GM12865 (cell line): Measurements from ENCODE around the gene ZNF598.
"Not testable (repeated sequence)": the region's sequence is repeated elsewhere in the genome, so short reads cannot be mapped to it uniquely, and the experiment has no call there.

Experiments used
- DNase-seq: peaks from one replicate; pipeline ENCODE4 v3.0.0; 2010; ENCODE audit warnings: low read depth
- H3K4me3 ChIP-seq: 2 replicates; pipeline ENCODE4 v1.5.1; 2011; ENCODE audit warnings: mild to moderate bottlenecking, low read depth, low read length, control low read depth
- TF ChIP-seq, protein P1 (sequence below): IDR thresholded peaks from 2 replicates; pipeline ENCODE4 v1.5.1; 2011; ENCODE audit warnings: low read length, control low read depth, low read depth, inconsistent platforms; ENCODE audit not compliant: insufficient read depth; ENCODE audit errors: missing control alignments

ZNF598 gene

DNA sequence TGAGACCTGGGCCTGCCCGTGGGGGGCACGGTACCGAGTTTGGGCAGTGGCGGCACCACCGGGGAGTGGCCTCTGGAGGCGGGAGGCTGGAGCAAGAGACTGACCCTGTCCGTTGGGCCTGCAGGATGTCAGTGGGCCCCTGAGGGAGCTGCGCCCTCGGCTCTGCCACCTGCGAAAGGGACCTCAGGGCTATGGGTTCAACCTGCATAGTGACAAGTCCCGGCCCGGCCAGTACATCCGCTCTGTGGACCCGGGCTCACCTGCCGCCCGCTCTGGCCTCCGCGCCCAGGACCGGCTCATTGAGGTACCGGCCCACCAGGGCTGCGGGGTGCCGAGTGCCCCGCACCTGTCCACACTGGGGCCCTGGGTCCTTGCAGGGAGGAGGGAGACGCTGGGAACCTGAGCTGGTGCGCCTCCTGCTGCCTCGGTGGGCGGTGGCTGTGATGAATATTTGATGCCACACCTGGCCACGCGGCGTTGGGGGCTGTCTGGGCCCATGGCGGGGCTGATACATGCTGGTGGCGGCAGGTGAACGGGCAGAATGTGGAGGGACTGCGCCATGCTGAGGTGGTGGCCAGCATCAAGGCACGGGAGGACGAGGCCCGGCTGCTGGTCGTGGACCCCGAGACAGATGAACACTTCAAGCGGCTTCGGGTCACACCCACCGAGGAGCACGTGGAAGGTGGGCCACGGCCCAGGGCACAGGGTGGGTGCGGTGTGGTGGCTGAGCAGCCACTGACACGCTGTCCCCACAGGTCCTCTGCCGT lies 26.8 kb upstream of the ZNF598 start:
- H3K4me3 ChIP-seq, result no peak overlapping the region
- TF ChIP-seq, protein P1, sequence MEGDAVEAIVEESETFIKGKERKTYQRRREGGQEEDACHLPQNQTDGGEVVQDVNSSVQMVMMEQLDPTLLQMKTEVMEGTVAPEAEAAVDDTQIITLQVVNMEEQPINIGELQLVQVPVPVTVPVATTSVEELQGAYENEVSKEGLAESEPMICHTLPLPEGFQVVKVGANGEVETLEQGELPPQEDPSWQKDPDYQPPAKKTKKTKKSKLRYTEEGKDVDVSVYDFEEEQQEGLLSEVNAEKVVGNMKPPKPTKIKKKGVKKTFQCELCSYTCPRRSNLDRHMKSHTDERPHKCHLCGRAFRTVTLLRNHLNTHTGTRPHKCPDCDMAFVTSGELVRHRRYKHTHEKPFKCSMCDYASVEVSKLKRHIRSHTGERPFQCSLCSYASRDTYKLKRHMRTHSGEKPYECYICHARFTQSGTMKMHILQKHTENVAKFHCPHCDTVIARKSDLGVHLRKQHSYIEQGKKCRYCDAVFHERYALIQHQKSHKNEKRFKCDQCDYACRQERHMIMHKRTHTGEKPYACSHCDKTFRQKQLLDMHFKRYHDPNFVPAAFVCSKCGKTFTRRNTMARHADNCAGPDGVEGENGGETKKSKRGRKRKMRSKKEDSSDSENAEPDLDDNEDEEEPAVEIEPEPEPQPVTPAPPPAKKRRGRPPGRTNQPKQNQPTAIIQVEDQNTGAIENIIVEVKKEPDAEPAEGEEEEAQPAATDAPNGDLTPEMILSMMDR, result no peak

DNA sequence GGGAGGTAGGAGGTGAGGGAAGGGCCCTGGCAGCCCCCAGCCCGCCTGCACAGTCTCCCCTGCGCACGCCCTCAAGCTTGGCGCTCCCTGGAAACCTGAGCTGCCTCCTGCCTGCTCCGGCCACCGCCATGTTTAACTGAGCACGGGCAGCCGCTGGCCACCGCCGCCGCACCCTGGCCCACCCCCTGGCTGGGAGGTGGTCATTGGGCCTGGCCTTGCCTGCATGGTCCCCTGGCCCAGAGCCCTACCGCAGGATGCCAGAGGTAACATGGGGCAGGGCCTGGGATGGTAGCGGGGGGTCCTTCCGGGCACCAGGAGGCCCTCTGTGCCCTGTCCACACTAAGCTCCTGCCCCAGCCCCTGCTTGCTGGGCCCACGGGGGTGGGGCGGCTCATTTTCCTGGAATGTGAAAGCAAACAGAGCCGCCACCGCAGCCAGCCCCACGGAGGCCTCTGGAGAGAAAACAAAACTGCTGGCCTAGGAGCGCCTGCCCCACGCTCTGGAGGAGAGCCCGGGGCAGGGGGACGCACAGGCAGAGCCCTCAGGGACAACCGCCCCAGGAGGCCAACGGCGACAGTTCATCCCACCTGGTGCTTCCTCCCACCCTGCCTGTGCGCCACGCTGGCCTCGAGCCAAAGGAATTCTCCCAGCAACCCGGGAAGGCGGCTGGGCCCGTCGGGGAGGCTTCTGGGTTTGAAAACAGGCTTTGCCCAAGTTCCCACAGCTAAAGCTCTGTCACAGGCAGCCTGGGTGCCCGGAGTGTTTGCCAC lies 26.0 kb upstream of the ZNF598 start:
- DNase-seq, result no peak
- TF ChIP-seq, protein P1, result no peak
- H3K4me3 ChIP-seq, result no peak overlapping the region

More for the DNA sequence above, 26.8 kb upstream of the ZNF598 start:
- DNase-seq, result no peak

DNA sequence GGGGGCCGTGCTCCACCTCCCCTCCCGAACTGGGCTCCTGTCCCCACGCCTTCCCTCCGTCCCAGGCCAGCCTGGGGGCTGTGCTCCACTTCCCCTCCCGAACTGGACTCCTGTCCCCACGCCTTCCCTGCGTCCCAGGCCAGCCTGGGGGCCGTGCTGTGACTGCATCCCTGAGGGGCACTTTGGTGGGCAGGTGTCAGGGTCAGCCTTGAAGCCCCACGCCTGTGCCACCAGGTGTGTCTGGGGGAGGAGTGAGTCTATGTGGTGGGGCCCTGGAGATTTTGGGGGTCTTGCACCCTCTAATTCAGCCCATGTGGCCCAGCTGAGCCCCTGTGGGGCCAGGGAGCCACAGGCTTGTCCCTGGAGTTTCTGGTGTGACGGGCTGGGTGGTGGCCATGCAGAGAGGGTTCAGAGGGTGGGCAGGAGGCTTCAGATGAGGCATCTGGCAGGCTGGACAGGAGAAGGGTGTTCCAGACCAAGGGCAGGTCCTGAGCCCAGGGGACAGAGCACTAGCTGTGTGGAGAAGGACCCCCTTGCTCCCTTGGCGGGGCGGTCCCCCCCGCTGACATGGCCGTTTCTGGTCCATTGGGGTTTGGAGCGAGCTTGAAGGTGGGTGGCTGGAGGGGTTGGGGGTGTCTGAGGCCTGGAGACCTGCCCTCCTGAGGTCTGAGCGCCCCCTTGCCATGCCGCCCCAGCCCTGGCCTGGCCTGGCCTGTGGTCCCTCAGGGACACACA lies 25.2 kb upstream of the ZNF598 start:
- TF ChIP-seq, protein P1, result no peak
- no peak overlapping the region for H3K4me3 ChIP-seq
- DNase-seq, result no peak

DNA sequence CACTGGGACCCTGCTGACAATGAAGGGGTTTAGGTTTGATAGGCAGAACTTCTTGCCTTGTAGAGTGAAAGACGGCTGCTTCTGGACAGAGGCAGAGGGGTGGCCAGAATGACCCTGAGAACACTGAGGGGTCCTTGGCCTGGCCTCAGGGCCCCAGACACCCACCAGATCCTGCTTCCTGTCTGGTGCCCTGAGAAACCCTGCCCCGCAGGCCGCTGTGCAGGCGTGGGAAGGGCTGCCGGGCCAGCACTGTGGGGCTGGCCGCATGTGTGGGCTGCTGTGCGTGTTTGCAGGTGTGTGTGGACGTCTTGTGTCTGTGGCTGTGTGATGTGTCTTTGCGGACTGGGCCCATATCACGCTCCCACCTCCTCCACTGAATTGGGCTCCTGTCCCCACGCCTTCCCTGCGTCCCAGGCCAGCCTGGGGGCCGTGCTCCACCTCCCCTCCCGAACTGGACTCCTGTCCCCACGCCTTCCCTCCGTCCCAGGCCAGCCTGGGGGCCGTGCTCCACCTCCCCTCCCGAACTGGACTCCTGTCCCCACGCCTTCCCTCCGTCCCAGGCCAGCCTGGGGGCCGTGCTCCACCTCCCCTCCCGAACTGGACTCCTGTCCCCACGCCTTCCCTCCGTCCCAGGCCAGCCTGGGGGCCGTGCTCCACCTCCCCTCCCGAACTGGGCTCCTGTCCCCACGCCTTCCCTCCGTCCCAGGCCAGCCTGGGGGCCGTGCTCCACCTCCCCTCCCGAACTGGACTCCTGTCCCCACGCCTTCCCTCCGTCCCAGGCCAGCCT lies 24.5 kb upstream of the ZNF598 start:
- H3K4me3 ChIP-seq, DNase-seq: not testable (repeated sequence)

DNA sequence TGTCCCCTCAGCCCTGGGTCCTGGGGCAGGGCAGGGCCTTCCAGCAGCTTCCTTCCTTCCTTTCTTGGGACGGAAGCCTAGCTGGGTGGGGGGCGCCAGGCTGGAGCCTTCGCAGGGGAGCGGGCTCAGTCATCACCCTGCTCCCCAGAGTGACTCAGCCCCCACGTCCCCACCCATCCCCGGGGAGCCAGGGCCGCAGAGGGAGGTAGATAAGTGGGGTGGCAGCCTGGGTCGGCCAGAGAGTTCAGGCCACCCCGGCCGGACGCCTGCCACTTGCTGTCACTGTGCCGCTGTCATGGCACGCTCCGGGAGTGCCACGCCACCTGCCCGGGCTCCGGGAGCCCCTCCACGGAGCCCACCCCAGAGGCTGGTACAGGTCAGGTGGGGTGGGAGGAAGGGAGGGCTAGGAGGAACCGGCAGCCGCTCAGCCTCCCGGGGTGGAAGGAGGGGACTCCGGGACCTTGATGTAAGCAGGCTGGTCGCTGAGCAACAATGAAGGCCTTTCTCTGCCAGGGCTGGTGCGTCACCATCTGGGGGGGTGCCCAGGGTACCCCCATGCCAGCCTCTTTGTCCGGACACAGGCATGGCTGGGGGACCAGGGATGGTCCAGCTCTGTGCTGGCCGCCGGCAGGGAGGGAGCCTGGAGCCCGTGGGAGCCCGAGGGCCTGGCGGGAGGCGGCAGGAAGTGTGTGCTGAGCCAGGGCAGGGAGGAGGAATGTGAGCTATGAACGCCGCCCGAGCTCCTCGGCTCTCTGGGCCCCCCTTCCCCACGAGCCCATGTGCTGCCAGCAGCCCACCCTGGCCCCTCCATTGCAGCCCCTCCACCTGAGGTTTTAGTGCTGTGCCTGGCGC lies 23.7 kb upstream of the ZNF598 start:
- TF ChIP-seq, protein P1, result no peak
- no peak for DNase-seq
- no peak overlapping the region for H3K4me3 ChIP-seq

DNA sequence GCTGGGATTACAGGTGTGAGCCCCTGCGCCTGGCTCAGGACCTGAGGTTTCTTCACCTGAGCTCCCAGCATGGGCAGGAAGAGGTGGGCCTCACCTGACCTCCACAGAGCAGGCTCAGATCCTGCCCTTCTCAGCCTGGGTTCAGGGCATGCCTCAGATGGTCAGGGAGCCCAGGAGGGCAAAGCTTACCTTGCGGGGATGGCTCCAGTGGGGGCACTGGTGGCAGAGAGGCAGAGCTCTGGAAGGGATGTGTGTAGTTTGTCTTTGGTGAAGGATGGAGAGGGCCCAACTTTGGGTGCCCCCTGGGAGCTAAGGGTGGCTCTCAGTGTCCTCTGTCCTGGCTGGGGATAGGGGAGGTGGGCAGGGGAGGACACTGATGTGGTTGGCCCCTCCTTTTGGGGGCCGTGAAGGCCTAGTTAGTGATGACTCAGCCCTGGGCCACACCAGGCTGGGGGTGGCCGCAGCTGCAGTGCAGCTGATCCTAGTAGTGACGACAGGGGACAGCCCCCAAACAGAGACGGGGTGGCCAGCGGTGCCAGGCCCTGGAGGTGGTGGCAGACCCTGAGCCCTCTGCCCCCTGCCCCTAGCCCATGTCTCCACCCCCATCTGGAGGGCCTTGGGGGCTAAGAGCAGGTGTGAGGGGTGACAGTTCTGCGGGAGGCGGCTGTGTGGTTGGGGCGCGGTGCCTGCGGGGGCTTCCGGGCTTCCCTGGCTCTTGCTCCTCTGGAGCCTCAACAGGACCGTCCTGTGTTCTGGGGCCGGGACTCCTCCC lies 22.9 kb upstream of the ZNF598 start:
- TF ChIP-seq, protein P1, result no peak
- H3K4me3 ChIP-seq, result no peak overlapping the region
- DNase-seq, result no peak
